HG02938 (cell line): ENCODE results near the gene NANOS1.

ENCODE experiments used
- ATAC-seq: cut with Tn5 transposase; IDR thresholded peaks from one replicate; pipeline ENCODE4 v1.9.1; 2021; ENCODE audit warnings: mild to moderate bottlenecking, moderate library complexity; ENCODE audit not compliant: unreplicated experiment

The NANOS1 gene

GRCh38 chr10:119029613-119030420 is at the start of gene NANOS1:
Gene NANOS1 (plus strand): TSS chr10:119029714. CDS start chr10:119029802, 88 bp downstream.
- ATAC-seq, result peak; percentile 21

GRCh38 chr10:118980135-118980865 is 49.2 kb upstream of the NANOS1 start:
- no peak for ATAC-seq

GRCh38 chr10:118980870-118981269 is 48.6 kb upstream of the NANOS1 start:
- no peak for ATAC-seq

GRCh38 chr10:118981946-118982345 is 47.6 kb upstream of the NANOS1 start:
- ATAC-seq, result no peak

GRCh38 chr10:118982366-118982765 is 47.1 kb upstream of the NANOS1 start:
- ATAC-seq, result no peak

GRCh38 chr10:118983263-118983662 is 46.3 kb upstream of the NANOS1 start:
- no peak for ATAC-seq

- ATAC-seq, result no peak
These were observed 43.9 kb upstream of the NANOS1 start for GRCh38 chr10:118985576-118985975.

GRCh38 chr10:118986815-118987790 is 42.4 kb upstream of the NANOS1 start:
- ATAC-seq, result peak; percentile 80

- ATAC-seq, result no peak
These were observed 39.2 kb upstream of the NANOS1 start for GRCh38 chr10:118990326-118990725.

GRCh38 chr10:118992496-118992895 is 37.0 kb upstream of the NANOS1 start:
- no peak for ATAC-seq

- ATAC-seq, result no peak
These were observed 36.3 kb upstream of the NANOS1 start for GRCh38 chr10:118993214-118993613.

- ATAC-seq, result no peak
These were observed 35.2 kb upstream of the NANOS1 start for GRCh38 chr10:118994321-118994720.

- no peak for ATAC-seq
These were observed 33.8 kb upstream of the NANOS1 start for GRCh38 chr10:118995739-118996138.

GRCh38 chr10:118997379-118997778 is 32.1 kb upstream of the NANOS1 start:
- ATAC-seq, result no peak

- ATAC-seq, result no peak
These were observed 31.3 kb upstream of the NANOS1 start for GRCh38 chr10:118998183-118998582.

- ATAC-seq, result no peak
These were observed 27.6 kb upstream of the NANOS1 start for GRCh38 chr10:119001717-119002500.

GRCh38 chr10:119003572-119004289 is 25.8 kb upstream of the NANOS1 start:
- ATAC-seq, result no peak

- no peak for ATAC-seq
These were observed 24.0 kb upstream of the NANOS1 start for GRCh38 chr10:119005362-119006043.
